Choroid plexus epithelial cell (primary cell): ENCODE results near the gene KHK.

Experiments used
- DNase-seq: peaks from one replicate; pipeline ENCODE4 v3.0.0-alpha.2; 2010; ENCODE audit warnings: low read depth
- H3K4me3 ChIP-seq: 2 replicates; pipeline ENCODE4 v1.5.1; 2011; ENCODE audit warnings: low read depth, mild to moderate bottlenecking, control low read depth, low read length, moderate library complexity
- CTCF ChIP-seq: conservative IDR thresholded peaks from 2 replicates; pipeline ENCODE4 v1.5.1; 2011; ENCODE audit warnings: low read depth, mild to moderate bottlenecking, control low read depth, inconsistent platforms, low read length, moderate library complexity

Gene KHK

GRCh38 chr2:27053321-27053720 lies 33.3 kb upstream of the KHK start:
- TF ChIP-seq CTCF, result no peak
- no peak for DNase-seq
- H3K4me3 ChIP-seq, result no peak overlapping the region

DNA sequence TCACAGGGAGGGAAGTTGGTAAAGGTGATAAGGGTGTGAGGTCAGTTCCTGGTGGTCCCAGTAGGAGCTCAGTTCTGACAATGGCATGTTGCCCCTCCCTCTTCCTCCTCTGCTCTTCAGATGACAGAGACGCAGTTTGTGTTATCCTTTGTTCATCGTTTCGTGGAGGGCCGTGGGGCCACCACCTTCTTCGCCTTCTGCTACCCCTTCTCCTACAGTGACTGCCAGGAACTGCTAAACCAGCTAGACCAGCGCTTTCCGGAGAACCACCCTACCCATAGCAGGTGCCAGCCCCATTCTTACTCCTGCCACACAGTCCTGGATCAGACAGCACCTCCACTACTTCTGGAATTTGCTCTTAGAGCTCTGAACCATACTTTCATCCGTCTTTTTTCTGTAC lies 32.8 kb upstream of the KHK start:
- TF ChIP-seq CTCF, result no peak
- DNase-seq, result no peak
- no peak overlapping the region for H3K4me3 ChIP-seq

- no peak for DNase-seq
- H3K4me3 ChIP-seq, result no peak overlapping the region
- TF ChIP-seq CTCF, result no peak
Observed at GRCh38 chr2:27054721-27055120, 31.9 kb upstream of the KHK start.

DNA sequence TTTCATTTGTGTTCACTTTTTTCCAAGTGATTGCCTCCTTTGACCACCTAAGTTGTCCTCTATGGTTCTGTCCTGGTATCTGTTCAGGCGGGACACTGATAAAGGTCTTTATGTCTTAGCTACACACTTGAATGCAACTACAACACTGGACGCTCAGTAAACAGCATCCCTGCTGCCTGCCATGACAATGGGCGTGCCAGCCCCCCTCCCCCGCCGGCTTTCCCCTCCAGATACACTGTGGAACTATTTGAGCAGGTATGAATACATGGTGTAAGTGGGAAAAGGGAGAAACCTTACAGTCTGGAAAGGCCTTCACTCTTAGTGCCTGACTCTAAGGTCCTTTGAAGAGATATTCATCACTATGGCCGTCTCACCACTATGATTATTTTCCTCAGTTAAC lies 29.4 kb upstream of the KHK start:
- no peak for DNase-seq
- no peak for TF ChIP-seq CTCF
- H3K4me3 ChIP-seq, result no peak overlapping the region

DNA sequence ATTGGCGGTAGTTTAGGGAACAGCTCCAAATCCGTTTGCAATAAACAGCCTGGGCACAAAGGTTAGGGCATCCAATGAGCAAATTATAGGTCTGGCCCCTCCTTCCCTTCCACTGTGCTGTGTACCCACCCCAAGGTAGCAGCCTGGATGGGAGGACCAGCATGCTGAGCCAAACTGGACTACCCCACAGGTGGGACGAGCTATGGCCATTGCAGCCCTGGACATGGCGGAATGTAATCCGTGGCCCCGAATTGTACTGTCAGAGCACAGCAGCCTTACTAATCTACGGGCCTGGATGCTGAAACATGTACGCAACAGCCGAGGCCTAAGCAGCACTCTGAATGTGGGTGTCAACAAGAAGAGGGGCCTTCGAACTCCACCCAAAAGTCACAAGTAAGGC lies 28.4 kb upstream of the KHK start:
- no peak for TF ChIP-seq CTCF
- no peak for DNase-seq

GRCh38 chr2:27059141-27059820 lies 27.3 kb upstream of the KHK start:
- TF ChIP-seq CTCF, result no peak
- H3K4me3 ChIP-seq, result no peak overlapping the region
- no peak for DNase-seq

More for the DNA sequence above, 28.4 kb upstream of the KHK start:
- no peak overlapping the region for H3K4me3 ChIP-seq

GRCh38 chr2:27060323-27060722 lies 26.2 kb upstream of the KHK start:
- TF ChIP-seq CTCF, result no peak
- no peak overlapping the region for H3K4me3 ChIP-seq
- no peak for DNase-seq
